Superior temporal gyrus (tissue), 1 donor: ENCODE results near the gene SARNP.

Experiments
- DNase-seq: peaks from one replicate; pipeline ENCODE4 v3.0.0-alpha.2; 2016; ENCODE audit errors: extremely low spot score

SARNP gene

DNA sequence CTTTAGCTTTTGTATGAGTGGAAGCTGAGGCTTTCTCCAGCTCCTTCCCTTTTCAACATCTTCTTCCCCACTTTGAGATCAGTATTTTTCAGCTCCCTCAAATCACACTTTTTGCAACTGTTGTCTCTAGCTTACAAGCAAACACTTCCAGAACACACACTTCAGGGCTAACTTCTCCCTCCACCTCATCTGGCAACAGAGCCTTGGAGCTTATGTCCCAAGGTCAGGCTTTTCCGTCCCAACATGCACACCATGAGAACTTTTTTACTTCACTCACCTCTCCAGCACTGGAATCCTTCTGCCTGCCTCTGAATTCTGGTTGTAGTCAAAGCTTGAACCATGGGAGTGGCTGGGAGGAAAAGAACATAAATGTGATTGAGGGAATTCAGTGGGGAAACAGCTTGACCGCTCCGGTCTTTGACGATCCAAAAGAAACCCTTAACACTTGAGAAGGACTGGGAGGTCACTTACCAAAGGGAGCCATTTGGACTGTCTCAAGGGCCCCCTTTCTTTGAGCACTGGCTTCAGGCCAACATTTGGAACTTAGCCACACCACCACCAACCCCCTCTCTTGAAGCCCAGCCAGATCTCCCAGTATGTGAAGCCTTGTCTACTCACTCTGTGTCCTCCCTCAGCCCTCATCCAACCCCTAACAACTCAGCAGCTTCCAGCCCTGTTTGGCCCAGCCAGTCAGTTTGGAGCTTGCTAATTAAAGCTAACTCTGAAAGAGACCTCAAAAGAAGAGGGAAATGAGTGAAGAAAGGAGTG, 105.6 kb downstream of the SARNP start:
- DNase-seq: peak; percentile 18

DNA sequence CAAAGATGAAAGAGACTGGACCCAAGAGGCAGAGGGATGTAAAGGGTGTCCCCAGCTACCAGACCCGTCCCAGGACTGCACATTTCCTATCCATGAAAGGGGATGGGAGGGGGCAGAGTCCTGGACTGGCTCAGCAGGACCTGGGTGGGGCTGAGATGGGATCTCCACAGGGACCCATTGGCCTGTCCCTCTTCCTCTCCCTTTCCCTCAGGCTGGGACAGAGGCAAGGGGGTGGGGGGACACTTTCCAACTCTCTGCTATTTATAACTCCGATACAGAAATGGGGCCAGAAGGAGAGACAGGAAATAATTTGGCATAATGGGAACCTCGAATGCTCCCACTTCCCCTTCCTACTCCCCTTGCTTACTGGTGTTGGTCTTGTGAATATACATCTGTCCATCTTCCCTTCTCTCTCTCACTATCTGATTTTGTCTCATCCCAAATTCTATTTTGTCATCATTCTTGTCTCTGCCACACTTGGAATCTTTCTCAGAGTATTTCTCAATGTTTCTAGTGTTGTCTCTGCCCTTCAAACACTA, 108.8 kb downstream of the SARNP start:
- DNase-seq: no peak

DNA sequence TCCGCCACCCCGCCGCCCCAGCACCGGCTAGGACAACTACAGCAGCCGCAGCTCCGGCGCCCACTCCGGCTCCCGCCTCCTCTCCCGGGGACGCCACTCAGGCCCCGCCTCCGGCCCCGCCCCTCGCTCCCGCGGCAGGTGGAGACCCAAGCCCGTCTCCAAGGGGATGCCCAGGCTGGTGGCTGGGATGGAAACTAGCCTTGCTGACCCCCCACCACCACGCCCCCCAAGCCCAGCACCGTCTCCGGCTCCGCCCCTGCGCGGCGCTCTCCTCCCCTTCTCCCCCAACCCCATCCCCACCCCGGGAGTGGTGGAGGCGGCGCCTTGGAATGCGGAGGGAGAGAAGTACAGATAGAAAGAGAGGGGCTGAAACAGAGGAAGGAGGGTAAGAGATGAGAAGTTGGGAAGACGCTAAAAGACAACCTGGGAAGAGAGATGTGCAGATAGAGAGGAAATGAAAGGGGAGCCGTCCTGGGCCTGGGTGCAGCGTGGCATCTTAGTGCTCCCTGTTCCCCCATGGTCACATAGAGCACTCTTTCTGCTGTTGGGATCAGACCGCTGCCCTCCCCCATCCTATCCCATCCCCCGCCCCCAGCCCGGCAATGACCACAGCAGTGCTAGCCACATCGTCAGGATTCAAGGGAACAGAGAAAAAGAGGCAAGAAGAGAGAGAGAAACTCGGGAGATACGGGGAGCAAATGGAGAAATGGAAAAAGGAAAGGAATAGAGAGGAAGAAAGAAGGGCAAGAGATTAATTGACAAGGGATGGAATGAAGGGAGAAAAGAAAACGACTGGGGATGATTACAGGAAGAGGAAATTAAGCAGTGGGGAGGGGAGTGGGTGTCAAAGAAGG, 109.5 kb downstream of the SARNP start, which contains the start of gene ITGA7:
Gene ITGA7, minus strand, starts transcription at position 64 of the 854 bp plus-strand sequence. CDS start 222 bp downstream, outside the sequence.
- no peak for DNase-seq
